CD4-positive, alpha-beta T cell treated with Interleukin-12 subunit alpha and Interleukin-12 subunit beta, for 1 hour (primary cell): ENCODE measurements around the gene TMEM178B.
"Not testable (repeated sequence)": the region's sequence is repeated elsewhere in the genome, so short reads cannot be mapped to it uniquely, and the experiment has no call there.

ENCODE experiments used
- DNase-seq: peaks from one replicate; pipeline ENCODE4 v3.0.0-alpha.2; 2020

Gene TMEM178B

DNA sequence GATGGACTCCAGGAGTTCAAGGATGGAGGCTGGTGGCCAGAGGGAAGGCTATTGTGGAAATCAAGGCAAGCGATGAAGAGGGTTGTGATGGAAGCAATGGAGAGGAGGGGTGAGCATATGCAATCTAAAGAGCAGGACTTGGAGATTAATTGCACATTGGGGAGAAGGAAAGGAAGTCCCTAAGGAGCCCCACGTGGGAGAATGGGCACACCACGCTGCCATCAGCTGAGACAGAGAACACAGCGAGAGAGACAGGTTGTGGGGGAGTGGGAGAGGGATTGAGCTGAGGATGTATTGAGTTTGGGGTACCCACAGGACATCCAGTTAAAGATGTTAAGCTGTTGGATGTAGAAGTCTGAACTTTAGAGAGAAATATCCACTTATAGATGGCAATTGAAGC, 73.6 kb downstream of the TMEM178B start:
- no peak for DNase-seq

DNA sequence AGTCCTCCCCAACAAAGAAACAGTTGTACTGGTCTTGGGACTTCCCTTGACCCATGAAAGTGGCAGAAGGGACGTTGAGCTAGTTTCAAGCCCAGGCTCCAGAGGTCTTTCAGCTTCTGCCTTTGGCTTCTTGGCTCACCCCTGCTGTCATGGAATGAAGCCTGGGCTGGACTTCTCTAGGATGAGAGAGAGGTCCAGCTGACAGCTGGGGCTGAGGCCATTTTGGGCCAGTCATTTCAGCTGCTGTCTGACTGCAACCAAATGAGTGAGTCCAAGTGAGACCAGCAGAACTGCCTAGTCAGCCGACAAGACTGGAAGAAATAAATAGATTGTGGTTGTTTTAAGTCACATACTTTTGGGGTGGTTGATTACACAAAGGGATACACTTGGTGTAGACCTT, 76.6 kb downstream of the TMEM178B start:
- DNase-seq, result no peak

DNA sequence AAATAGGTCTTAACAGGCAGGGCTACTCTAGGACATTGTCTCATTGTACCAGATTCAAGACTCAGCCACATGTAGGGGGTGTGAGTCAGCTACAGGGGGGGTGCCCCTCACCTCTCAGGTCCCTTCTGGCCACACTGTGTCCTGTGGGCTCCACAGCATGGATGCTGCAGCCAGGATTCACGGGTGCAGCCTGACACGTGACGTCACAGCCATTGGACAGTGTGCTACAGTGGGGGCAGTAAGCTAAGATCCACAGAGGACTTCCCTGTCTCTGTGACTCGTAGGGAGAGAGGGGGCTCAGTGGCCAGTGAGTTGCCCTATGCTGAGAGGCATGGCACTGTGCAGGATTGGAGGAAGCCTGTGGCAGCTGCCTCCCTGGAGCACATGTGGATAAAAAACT, 77.9 kb downstream of the TMEM178B start:
- no peak for DNase-seq

DNA sequence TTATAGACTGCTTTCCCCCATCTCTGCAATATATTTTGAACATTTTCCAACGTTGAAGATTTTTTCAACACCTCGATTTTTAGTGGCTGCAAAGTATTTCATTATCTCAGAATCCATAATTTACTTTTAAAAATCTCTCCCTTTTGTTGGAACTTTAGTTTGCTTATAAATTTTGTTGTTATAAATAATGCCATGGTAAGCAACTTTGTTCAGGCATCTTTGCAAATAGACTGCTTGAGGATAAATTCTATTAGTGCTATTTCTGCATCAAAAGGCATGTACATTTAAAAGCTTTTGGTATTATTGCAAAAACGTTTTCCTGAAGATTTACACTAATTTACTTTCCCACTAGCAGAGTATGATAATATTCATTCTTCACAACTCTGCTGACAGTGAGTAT, 79.4 kb downstream of the TMEM178B start:
- no peak for DNase-seq

DNA sequence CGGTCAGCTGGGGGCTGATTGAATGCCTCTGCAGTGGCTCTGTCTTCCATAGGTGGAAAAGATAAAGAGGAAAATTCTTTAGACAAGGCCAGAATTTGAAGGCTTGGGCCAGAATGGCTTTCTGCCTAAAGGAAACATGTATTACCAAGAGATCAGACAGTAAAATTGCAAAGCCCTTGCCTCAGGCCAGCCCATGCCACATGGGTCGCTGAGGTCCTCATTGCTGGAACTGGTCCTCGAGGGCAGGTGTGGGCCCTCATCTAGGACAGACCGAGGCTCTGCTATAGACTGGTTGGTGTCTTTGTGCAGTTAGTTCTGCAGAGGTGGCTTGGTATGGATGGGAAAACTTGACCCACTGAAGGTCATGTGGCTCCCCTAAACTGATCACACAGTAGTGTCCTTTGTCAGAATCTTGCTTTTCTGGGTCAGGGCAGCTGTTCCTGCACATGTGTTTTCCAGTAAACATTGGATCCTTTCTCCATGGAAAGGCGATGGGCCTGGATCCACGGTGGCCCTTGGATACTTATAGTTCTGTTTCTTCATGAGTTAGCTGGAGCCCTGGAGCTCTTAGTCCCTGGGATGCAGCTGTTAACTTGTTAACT, 80.4 kb downstream of the TMEM178B start:
- DNase-seq, result no peak

DNA sequence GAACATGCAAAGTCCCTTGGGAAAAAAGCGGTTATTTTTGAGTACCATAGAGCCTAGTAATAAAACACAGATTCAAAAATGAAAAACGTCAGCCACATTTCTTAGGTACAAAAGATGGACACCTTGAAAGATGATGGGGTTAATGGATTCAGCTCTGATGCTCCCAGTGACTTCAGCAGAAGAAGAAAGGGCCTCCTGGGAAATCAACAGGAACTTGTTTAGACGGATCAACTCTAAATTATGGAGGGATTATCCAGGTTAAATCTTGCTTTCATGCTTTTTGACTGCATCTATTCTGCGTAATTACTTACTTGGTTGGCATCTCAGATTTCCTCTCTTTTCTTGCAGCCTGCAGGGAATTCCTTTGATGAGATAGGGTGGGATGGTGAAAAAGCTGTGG, 82.5 kb downstream of the TMEM178B start:
- DNase-seq, result no peak

DNA sequence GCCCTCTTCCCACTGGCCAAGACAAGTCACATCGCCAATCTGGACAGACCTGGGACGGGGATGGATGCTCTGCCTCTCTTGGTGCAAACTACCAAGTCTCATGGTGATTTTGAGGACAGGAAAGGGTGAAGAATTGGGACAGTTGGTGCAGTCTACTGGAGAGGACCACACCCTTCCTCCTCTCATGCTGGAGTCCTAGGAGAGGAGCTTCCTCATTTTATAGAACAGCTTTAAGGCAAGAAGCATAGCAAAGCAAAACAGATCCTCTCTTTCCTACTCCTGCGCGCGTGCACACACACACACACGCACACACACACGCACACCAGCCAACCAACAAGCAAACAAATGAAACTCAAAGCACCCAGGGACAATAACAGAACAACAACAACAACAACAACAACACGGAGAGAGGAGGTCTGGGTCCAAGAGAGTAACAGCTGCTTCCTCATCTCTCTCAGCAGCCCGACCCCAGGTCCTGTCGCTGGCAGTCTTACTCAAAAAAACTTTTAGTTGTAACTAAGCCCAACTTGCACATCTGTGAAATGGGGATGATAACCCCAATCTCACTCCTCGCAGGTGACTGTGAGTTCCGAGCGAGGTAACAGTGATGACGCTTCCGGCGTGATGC, 83.4 kb downstream of the TMEM178B start:
- DNase-seq, result no peak

DNA sequence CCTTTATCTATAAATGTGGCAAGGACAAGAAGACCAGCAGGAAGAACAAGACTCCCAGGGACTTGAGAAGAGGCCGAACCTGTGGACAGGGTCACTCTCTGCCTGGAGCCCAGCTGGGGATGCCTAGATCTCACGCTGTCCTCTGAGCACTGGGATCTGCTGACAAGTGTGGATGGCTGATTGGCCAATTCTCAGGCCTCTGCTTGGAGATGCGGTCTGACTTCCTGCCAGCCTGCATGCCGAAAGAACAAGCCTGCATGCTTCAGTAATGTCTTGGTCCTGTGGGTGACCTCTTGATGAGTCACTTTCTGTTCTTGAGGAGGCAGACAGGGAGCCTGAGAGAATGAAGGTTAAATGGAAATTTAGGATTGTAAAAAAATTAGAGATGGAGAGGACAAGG, 84.7 kb downstream of the TMEM178B start:
- no peak for DNase-seq

DNA sequence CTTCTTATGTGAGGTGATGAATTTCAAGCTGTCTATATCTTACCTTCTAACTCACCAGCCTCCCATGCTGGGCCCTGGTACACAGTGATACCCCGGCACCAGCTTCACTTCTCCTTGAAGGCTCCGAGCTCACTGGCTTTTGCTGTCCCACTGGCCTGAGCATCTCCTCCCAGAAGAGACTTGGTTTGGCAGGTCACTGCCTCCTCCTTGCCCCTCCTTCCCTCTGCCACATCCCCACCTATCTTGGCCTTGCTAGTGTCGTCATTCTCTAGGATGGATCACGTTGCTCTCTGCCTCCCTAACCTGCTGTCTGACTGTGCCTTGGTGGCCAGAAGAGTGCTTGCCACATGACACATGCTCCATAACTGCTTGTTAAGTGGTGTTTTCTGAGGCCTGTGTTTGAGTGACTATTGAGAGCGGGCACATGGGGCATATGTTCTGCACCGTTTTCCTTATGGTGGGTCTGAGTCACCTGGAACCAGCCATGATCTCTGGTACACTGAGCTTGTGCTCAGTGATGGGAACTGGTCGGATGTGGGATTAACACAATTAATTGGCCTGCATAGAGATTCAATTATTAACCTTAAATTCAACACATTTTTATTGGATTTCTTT, 86.5 kb downstream of the TMEM178B start:
- no peak for DNase-seq

DNA sequence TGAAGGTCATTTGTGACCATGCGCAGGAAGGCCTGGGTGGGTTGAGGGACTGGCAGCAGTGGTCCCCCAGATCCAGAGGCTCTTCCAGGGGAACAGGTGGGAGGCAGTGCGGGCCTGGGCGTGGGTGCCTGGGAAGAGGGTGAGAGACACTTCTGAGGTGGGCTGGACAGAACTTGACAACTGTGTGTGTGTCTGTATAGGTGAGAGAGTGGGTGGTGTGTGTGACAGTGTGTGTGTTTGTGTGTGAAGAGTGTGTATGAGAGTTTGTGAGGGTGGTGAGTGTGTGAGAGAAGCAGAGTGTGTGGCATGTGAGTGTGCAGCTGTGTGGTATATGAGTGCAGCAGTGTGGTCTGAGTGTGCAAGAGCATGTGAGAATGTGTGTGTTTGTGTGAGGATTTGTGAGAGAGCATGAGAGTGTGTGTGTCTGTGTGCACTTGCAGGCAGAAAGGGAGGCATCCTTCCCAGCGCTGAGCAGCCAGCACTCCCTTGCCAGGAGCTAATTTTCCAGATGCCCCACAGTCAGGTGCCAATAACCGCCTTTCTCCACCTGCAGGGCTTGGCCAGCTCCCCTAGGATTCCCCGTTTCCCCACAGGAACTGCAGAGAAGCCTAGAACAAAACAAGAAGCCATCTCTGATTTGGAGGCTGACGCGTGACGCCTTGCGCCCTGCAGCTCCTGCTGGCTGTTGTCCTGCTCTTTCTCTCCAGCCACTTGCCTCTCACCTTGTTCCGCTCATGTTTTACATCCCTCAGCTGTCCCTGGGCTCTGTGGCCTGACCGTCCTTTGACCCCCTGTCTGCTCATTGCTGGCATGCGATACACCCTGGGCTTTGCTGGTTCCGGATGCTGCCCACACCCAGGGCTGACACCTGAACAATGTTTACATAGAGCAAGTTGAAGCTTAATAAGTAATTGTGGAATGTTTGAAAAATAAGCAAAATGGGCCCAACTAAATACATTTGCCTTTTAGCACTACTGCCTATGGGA, 88.0 kb downstream of the TMEM178B start:
- DNase-seq, result no peak

DNA sequence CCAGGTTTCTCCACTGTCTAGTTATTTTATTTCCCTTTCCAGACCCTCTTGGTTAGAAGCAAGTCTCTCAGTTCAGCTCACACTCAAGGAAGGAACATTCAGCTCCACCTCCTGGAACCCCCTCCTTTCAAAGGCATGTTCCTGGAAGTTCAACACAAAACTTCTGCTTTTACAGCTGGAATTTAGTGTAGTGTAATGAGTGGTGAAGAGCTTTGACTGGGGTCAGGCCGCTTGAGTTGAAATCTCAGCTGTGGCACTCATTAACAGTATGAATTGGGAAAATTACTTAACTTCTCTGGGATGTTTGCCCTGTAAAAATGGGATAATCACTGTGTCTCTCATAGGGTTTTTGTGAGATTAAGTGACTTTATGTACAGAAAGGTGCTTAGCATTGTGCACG, 91.7 kb downstream of the TMEM178B start:
- DNase-seq, result no peak

DNA sequence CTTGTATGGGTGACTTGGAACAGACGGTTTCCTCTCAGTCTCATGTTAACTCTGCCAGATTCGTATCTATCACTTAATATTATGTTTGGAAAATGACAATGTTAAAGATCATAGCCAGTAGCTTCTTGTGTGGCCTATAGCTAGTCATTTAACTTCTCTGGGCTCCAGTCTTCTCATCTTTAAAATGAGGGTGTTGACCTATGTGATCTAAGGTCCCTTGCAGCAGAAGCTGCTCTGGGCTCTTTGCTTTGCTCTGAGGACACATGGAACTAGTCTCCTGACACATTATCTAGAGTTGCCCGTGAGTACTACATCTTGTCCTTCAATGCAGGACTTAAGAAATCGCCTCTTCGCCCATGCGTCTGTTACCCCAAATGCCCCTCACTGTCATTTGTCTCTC, 93.1 kb downstream of the TMEM178B start:
- DNase-seq, result no peak

DNA sequence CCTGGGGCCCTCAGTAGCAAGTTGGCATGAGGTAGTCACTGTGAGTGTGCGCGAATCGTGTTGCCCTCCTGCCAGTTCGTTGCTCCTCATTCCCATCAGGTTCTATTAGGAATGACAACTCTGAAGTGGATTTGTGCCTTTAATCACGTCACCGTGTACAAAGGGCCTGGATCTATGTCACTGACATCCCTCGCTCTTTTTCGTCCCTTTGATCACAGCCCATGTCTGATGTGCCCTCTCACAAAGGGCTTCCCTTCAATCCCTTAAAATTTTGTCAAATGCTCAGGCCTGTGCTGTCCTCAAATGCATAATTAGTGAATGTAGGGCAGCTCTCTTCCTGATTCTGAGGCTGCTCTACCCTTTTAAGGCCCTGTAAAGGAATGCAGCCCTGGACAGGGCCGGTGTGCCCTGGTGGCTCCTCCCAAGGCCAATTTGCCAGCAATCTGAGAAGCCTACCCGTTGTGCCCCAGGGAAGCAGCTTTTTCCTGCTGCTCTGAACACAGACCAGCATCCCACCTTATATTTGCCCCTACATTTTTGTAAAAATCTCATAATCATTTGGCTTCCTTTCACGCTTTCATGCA, 93.6 kb downstream of the TMEM178B start:
- DNase-seq, result no peak

DNA sequence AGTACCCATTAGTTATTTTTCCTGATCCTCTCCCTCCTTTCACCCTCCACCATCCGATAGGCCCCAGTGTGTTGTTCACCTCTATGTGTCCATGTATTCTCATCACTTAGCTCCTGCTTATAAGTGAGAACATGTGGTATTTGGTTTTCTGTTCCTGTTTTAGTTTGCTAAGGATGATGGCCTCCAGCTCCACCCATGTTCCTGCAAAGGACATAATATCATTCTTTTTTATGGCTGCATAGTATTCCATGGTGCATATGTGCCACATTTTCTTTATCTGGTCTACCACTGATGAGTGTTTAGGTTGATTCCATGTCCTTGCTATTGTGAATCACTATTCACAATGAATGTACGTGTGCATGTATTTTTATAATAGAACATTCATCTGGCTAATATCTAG, 95.3 kb downstream of the TMEM178B start:
- not testable (repeated sequence) for DNase-seq

DNA sequence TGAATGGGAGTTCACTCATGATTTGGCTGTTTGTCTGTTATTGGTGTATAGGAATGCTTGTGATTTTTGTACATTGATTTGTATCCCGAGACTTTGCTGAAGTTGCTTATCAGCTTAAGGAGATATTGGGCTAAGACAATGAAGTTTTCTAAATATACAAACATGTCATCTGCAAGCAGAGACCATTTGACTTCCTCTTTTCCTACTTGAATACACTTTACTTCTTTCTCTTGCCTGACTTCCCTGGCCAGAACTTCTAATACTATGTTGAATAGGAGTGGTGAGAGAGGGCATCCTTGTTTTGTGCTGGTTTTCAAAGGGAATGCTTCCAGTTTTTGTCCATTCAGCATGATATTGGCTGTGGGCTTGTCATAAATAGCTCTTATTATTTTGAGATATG, 101.9 kb downstream of the TMEM178B start:
- DNase-seq, result not testable (repeated sequence)

DNA sequence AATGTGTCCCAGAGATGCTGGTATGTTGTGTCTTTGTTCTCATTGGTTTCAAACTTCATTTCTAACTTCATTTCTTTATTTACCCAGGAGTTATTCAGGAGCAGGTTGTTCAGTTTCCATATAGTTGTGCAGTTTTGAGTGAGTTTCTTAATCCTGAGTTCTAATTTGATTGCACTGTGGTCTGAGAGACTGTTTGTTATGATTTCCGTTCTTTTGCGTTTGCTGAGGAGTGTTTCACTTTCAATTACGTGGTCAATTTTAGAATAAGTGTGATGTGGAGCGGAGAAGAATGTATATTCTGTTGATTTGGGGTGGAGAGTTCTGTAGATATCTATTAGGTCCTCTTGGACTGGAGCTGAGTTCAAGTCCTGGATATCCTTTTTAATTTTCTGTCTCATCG, 103.3 kb downstream of the TMEM178B start:
- peak; percentile 3 for DNase-seq

DNA sequence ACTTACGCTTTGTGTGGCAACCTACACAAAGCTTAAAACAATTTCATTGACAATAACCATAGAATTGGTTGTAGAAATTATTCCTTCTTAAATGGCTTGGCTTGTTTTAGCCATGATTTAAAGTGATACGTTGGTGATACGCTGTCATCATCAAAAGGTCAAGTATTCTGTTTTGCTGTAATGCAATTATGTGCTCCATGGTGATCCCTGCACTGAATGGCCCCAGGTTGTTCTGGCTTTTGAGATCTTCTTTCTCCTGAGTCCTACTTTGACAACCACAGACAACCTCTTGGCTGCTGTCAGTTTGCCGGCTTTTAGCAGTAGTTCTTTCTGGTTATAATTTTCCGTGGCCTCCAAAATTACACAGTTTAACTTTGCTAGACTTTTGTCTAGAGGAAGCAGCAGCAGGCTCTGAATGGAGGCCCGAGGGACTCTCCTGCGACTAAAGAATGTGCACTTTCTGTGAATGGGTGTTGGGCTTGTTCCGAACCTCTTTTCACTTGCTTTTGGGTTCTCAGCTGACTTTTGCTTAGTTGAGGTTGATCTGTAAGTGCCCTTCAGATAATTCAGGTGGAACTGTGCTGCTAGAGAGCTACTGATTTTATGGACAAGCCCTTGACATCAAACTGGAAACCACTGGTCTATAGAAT, 104.7 kb downstream of the TMEM178B start:
- no peak for DNase-seq

DNA sequence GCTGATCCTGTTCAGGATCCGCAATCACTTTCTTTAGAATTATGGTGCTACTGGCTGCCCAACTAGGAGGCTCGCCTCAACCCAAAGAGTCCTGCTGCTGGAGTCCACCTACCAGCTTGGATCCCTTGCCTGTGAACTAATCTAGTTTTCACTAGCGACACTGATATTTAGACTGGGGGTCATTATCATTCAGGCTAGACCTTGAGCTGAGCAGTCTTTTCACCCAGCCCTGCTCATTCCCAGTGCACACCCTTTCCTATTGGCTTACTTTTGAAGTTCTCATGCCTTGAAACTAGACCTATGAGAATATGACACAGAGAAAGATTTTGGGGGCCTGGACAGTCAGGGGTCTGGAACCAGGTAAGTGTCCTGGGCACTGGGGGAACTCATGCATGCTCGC, 107.9 kb downstream of the TMEM178B start:
- no peak for DNase-seq

DNA sequence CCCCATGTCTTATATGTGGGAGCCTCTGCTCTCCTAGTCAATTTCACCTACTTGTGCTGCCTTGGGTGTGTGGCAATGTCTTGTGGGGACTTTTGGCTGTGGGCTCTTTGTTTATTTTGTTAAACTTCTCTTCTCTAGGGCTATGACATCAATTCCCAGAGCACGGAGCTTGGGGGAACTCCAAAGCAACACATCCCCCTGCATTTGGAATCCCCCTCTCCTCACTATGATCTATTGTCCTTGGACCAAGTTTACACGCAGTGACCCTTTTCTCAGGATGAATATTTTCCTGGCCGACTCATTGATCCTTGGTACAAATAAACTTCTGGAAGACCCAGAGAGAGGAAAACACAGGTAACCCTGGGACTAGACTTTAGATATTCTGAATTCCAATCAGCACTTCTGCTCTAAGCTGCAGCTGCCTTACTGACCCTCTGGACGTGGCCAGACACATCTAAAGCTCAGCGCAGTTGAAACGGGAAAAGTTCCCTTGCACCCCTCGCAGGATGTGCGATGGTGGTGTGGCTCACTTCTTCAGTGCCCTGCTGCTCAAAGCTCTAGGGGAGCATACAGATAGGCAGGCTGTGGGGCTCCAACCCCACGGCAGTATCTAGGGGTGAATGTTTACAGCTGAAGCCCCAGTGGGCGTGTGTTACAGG, 110.8 kb downstream of the TMEM178B start:
- no peak for DNase-seq

DNA sequence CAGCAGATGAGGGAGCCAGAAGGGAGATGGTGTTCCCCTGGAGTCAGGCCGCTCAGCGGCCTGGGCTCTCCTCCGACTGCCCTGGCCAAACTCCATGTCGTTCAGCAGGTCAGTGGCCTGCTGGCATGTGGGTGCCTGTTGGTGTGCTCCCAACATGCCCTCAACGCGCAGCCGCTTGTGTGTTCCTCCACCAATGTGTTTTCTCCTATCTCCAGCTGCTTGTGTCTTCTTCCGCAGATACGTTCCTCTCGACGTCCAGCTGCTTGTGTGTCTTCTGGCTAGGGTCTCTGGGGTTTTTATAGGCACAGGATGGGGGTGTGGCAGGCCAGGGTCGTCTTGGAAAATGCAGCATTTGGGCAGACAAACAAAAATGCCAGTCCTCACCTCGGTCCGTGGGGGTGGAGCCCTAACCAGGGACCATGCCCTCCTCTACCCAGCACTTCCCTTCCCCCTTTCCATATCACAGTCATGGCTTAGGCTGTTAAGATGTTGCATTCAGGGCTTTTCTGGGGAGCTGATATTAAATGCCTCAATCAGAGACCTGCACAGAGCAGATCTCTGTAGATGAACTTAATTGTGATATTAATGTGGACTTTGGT, 111.6 kb downstream of the TMEM178B start:
- DNase-seq, result no peak

DNA sequence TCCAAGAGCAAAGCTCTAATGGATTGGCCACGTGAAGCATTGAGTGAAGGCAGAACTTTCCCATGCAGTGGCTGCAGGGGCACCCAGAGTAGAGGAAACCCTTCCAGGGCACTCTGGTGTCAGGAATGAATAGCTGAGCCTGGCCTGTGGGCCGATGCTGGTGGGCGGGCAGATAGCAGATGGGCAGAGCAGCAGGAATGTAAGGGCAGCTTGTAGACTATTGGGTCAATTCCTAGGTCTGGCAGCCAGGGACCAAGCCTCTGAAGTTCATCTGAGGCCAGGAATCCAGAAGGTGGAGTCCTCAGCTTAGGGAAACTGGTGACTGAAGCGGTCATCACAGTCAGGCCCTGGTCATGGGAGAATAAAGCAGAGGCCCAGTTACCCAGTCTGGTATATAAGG, 115.4 kb downstream of the TMEM178B start:
- no peak for DNase-seq

DNA sequence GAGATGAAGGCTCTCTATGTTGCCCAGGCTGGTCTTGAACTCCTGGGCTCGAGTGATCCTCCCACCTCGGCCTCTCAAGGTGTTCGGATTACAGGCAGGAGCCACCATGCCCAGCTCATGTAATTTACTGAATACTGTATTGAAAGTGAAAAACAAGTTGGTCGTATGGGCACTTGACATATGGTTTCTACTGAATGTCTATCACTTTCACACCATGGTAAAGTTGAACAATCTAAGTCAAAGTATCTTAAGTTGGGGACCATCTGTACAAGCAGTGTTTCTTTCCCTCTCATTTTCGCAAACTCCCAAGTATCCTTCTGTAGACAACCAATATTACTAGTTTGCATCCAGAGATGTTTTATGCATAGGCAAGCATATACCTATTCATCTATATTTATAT, 116.6 kb downstream of the TMEM178B start:
- DNase-seq, result no peak
